Cerebellar cortex (tissue), 1 donor: Measurements from ENCODE around the gene NOS1AP.
"Not testable (repeated sequence)": the region's sequence is repeated elsewhere in the genome, so short reads cannot be mapped to it uniquely, and the experiment has no call there.

Source experiments
- DNase-seq: peaks from one replicate; pipeline ENCODE4 v3.0.0-alpha.2; 2015; ENCODE audit warnings: low spot score

The NOS1AP gene

DNA sequence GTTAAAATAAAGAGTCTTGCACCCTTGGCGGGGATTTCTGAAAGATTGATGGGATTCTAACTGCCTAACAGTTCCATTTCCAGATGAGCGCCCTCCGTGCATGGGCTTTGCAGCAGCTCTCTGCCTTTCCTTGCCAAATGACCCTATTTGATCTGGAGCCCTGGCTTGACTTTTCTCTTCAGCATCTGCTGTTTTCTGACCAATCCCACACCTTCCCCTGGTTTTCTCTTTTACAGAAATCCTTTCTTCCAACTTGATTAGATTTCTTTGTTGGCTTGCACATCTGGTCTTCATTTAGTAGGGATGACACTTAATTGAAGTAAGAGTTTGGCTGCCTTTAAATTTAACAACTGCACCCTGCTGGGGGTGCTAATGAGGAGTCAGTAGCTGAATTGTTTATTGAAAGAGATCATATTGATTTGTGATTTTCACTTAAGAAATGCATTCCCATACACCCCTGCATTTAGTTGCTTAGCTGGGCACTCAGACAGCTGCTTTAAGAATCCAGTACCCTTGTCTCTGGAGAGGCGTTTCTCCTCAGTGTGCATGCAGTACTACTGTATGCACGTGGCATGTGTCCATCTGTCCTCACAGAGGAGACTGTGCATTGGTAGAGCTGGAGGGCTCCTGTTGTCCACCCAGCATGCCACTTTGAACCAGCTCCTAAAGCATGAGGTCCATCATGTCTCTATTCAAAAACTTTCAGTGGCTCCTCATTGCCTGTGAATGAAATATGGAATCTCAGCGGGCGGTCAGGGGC lies 99.7 kb downstream of the NOS1AP start:
- DNase-seq: peak; percentile 22

DNA sequence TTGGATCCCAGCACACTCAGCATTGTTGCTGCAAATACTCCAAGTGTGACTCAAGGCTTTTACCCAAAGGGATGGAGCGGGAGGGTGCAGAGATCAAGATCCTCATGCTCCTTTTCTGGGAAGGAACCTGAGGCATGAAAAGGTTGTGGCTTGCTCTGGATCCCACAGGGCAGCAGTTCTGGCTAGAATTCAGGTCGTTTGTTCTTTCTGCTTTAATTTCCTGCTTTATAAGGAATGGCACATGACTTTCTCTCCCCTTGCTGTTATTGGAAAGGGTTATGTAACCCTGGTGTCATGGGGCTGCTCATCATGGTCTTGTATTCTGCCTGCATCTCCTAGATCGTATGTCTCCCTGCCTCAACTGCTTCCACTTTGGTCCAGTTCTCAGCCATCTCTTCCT lies 101.6 kb downstream of the NOS1AP start:
- DNase-seq: no peak

DNA sequence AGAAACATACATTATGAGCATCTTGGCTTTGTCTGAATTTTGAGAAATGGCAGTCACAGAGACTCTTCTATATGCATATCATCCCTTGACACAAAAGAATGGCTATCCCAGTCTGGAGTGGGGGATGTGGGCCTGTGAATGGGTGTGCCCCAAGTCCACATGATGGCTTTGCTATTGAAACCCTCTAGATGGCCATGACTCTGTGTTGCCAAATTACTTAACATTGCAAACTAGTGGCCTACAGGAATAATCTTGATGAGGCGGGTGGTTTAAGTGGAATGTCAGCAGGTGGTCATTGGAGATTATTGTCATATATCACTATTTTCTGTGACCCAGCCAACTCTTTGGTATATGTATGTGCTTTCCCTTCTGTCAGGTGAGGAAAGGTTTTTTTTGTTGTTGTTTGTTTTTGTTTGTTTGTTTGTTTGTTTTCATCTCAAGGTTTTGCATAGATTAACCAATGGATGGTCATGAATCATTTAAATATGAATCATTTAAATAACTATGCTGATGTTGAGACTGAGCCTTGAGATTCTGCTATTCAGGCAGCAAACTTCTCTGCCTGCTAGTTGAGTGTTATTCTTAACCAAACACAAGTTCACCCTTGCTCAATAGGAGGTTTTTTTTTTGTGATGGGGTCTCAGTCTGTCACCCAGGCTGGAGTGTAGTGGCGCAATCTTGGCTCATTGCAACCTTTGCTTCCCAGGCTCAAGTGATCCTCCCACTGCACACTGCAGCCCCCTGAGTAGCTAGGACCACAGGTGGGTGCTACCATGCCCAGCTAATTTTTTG lies 103.0 kb downstream of the NOS1AP start:
- DNase-seq: no peak

DNA sequence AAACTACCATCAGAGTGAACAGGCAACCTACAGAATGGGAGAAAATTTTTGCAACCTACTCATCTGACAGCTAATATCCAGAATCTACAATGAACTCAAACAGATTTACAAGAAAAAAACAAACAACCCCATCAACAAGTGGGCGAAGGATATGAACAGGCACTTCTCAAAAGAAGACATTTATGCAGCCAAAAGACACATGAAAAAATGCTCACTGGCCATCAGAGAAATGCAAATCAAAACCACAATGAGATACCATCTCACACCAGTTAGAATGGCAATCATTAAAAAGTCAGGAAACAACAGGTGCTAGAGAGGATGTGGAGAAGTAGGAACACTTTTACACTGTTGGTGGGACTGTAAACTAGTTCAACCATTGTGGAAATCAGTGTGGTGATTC lies 104.1 kb downstream of the NOS1AP start:
- not testable (repeated sequence) for DNase-seq

DNA sequence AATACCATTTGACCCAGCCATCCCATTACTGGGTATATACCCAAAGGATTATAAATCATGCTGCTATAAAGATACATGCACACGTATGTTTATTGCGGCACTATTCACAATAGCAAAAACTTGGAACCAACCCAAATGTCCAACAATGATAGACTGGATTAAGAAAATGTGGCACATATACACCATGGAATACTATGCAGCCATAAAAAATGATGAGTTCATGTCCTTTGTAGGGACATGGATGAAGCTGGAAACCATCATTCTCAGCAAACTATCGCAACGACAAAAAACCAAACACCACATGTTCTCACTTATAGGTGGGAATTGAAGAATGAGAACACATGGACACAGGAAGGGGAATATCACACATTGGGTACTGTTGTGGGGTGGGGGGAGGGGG lies 104.5 kb downstream of the NOS1AP start:
- not testable (repeated sequence) for DNase-seq

DNA sequence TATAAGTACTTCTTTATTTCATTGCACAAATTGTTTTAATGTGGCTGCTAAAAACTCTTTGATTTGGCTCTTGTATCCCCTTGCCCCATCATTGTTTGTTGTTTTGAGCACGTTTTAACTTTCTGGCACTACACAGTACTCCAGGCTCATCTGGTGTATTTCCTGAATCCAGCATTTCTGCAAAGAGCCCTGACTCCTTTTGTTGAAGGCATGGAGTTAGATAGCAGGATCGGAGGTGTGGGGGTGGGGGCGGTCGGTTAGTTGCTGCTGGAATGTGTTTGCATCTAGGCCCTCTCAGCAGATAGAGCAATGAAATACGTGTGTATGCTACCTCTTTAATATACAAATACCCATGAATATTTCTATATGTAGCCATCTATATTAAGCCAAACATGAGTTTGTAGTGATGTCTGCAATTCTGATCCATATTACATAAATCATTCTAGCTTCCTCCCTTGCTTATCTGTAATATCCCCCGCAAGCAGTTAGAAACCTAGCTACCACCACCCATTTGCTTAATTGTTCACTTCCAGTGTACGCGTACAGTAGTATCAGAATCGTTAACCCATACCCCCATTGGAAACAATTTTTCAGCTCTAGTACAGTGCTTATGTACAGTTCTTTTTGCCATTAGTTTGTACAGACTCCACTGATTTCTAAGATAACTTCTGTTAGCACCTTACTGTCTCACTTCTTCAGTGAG lies 106.0 kb downstream of the NOS1AP start:
- DNase-seq: no peak

DNA sequence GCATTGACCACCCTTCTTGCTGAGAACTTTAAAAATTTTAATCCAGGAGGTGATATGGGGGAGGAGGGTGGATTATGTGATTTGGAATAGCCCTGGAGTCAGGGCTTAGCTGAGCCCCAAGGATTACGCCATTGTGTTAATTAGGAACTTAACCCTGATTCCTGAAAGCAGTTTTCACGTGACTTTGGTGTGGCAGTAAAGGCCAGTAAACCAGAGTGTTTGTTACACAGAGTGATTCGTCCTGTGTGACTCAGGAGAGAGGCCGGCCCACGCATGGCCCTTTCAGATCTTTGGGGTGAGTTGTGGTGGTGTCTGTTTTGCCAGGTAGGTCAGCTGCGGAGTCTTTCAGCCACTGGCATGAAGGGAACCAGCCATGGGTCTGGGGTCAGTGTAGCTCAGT lies 107.6 kb downstream of the NOS1AP start:
- DNase-seq: no peak

DNA sequence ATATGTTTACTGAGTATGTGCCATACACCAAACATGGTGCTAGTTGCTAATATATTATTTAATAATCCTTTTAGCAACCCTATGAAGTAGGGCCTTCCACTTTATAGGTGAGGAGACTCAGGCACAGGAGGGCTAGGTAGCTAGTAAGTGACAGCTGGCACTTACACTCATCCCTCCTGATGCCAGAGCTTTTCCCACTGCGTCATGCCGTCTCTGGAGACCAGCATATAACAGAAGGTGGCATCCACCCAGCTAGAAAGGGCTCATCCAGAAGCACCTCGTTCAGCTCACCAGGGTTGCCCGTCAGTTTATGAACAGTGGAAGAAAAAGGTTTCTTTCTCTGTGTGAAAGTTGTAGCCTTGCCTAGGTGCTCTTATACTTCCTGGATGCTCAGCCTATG lies 108.9 kb downstream of the NOS1AP start:
- DNase-seq: peak; percentile 28

DNA sequence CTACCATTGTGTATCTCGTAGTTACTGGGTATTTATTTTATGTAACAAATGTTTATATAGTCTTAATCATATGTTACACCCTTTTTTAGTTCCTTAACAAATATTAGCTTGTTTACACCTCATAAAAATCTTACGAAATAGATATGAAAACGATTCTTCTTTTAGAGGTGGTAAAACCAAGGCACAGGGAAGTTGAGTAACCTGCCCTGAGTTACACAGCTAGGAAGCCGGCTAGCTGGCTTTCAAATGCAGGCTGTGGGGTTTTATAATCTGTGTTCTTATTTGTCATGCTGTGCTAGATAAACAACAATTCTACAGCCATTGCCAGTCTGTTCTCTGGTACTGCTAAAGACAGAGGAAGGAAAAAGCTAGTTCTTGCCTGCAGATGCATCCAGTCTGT lies 109.6 kb downstream of the NOS1AP start:
- no peak for DNase-seq

DNA sequence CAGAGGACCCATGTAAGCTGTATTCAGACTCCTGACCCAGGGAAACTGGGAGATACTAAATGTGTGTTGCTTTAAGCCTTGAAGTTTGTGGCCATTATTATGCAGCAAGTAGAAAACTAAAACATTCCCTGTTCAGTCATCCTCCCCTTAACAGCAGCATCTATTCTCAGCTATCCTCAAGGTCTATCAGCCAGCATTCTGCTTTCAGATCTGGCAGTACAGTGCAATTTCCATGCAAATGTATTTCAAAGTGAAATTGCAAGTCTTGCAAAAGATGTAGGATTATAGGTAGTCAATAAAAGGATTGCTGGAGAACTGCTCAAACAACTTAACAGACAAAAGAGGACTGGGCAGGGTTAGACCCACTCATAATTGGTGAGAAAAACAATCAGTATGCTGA lies 111.3 kb downstream of the NOS1AP start:
- DNase-seq: no peak

DNA sequence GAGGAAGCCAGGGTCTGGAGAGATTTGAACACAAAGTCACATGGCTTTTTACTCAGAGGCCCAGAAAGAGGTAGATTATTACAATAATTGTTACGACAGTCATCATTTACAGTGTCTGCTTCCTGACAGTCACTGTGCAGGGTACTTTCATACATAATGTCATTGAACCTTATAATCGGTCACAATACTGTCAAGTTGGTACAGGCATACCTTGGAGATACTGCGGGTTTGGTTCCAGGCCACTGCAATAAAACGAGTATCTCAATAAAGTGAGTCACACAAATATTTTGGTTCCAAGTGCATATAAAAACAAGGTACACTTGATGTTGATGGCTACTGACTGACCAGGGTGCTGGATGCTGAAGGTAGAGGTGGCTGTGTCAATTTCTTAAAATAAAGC lies 112.6 kb downstream of the NOS1AP start:
- DNase-seq: no peak

DNA sequence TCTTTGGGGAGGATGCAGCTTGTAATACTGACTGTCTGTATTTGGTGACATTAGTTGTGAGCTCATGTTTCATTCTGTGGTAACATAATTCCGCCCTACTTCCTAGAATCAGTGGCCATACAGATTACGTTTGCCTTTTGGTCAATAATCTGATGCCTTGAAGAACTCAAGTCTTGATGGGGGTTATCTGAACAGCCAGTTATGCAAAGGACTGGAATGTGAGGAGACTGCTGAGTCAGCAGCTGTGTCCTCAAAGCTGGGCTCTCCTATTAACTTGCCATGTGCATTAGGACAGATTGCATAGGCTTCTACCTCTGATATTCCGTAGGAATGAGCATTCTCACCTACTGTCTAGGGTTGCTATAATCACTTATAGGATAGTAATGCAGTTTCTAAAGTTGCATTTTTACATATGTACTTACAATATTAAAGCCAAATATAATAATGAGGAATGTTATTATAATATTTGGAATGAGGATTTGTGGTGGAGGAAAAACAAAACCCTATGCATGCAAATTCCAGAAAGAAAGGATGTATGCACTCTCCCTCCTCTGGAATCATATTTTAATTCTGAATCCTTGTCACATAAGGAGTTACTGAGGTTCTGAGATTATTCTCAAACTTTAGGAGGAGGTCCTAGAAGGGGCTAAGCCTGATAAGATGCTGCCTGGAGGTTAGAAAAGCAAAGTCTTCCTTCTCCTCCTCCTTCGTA lies 116.0 kb downstream of the NOS1AP start:
- DNase-seq: no peak

DNA sequence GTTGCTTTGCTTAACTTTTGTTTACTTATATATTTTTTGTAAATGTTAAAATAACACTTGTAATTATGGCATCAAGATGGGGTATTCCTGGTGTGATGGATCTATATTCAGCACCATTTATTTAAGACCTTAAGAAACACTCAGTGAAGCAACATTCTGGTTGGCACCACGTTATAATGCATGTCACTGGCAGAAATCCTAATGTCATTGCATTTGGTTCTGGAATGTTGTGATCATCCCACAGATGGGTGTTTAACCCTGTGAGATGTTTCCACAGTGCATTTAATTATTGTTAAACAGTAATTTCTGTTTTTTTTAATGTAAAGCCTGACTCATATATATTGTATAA lies 116.5 kb downstream of the NOS1AP start:
- no peak for DNase-seq

DNA sequence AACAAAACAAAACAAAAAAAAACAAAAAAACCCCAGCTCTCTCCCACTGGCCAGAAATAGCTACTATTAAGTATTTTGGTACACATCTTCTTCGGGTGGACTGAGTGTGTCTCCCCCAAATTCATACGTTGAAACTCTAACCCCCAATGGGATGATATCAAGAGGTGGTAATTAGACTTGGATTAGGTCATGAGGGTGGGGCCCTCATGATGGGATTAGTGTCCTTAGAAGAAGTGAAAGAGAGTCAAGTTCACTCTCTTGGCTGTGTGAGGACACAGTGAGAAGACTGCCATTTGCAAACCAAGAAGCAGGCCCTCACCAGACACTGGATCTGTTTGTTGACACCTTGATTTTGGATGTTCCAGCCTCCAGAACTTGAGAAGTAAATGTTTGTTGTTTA lies 116.9 kb downstream of the NOS1AP start:
- DNase-seq: no peak

DNA sequence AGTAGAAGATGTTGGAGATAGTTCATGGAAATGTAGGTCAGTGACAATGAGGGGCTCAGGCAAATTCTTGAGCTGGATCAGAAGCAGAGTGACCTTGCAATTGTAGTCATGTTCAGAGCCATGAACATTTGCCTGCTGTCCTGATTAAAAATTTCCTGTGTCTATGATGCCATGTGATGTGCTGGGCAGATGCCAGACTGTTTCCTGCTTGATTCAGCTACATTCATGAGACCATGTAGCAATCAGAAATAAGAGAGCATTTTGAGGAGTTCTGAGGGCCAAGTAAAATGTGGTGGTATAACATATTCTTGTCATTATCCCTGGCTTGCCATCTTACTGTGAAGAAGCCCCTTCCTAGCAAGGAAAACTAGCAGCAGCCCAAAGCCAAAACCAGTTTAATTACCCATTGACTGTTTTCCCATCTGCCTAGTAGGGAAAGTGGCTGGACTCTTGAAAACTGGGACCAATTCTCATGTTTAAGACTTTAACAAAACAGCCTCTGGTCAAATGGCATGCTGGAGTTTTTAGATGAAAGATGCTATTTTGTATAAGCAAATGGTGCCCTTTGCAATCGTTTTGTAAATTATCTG lies 118.3 kb downstream of the NOS1AP start:
- peak; percentile 54 for DNase-seq

DNA sequence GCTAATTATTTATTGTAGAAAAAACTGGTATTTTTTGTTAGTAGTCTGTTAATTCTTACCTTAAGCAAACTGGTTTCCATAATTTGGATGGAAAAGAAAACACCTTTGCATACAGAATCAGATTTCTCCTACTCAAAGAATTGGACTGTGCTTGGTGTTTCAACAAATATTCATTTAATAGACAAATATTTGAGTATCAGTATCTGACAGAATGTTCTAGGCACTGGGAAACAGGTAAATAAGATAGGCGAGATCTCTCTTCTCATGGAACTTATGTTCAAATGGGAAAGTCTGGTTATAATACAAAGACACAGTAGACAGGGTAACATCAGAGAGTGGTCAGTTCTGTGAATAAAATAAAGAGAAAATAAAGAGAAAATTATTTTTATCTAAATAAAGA lies 119.9 kb downstream of the NOS1AP start:
- no peak for DNase-seq

DNA sequence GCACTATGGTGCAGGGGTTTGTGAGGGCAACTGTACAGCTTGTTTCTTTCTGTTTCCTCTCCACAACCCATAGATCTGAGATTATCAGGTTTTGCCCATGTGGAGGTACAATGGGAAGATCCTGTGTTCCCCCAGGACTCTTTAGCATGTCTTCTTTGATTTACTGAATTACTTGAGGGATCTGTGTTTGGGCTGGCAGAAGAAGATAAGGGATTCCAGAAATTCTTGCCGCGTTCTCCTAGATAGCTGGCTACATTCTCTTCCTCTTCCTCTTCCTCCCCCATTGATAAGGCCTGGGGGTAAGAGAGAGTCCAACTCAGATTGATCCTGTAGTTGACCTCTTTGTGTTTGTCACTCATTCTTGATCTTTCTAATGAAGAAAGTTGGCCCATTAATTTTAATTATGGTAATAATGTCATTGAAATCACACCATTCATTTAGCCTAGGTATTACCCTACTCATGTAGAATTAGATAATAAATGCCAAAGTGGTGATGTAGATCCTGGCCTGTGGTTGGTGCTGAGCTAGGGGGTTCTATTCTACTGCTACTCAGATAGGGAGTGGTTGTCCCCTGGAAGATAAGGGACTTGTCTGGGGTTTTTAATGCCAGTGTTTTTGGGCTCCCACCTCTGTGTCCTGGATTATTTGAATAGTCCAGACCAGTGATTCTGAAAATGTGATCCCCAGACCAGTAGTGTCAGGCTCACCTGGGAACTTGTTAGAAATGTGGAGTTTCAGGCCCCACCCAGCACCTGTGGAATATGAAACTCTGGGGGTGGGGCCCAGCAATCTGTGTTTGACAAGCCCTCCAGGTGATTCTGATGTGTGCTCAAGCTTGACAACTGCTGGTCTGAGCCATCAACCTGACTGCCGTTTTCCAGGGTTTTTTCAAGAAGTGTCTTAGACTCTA lies 122.2 kb downstream of the NOS1AP start:
- DNase-seq: no peak

DNA sequence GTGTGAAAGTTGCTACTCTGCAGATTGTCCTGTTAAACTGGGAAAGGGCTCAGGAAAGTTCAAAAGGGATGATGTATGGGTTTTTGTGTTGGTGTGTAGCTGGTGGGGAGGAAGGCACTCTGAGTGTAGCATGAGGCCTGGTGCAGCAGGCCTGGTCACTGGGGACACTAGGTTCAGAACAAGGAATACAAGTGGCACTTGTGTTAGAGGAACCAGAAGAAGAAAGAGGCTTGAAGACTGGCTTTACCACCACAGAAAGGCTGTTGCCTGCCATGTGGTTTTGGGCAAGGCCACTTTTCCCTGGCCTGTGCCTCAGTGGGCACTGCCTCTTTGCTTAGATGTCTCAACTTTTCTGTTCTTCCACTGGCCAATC lies 122.8 kb downstream of the NOS1AP start:
- no peak for DNase-seq

DNA sequence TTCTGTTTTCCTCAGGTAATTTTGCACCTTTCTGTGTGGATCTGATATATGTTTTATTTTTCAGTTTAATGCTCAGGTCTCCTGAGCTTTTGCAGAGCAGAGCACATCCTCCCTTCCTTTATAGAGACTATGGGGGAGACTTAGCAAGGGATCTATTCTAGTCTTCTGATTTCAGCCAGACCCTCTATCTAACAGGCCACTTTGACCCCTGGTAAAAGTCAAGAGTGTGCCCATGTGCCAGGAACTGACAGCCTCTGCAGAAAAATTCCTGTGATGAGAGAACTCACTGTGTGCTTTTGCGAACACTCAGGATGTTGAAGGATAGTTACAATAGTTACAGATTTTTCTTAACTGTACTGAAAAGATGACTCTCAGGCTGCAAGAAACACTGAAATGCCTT lies 123.3 kb downstream of the NOS1AP start:
- no peak for DNase-seq

DNA sequence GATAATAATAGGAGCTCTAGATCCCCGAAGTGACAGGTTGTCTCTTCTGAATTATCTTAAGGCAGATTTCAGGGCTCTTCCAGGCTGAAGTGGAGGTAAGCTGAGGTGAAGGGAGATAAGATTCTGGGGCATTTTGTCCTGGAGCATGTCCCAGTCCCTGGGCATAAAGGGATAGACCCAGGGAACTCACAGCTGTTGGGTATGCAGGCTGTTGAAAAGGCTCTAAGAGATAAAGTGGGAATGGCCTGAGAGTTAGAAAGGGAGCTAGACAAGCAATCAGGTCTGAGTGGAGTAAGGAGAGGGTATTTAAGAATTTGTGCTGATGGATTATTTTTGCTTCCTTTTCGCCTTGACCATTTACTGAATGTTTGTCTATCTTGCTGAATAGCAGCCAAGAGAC lies 123.7 kb downstream of the NOS1AP start:
- DNase-seq: no peak

DNA sequence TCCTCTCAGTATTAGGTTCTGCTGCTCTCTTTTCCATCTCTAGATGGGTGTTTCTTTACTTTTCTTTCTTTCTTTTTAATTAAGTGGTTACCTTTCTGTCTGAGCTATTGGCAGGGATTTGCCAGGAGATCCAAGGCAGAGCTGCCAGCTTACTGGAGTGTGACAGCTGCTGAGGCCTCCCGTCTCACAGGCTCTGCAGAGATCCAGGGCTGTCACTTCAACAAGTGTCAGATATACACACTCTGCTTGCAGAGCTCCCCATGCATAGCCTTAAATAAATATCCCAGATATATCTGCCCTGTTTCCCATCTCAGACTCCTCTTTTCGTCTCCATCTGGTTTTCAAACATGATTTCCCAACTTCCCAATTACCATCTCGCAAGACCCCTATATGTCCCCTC lies 124.3 kb downstream of the NOS1AP start:
- peak; percentile 47 for DNase-seq
